LNCAP (cell line): ENCODE results near the gene PSMC3IP.
"Not testable (repeated sequence)": the region's sequence is repeated elsewhere in the genome, so short reads cannot be mapped to it uniquely, and the experiment has no call there.

Experiments used
- TF ChIP-seq, protein P1 (sequence below): fragments of 450-650 bp; IDR thresholded peaks from 2 replicates; pipeline ENCODE4 v1.5.1; 2017; ENCODE audit warnings: mild to moderate bottlenecking

The PSMC3IP gene

DNA sequence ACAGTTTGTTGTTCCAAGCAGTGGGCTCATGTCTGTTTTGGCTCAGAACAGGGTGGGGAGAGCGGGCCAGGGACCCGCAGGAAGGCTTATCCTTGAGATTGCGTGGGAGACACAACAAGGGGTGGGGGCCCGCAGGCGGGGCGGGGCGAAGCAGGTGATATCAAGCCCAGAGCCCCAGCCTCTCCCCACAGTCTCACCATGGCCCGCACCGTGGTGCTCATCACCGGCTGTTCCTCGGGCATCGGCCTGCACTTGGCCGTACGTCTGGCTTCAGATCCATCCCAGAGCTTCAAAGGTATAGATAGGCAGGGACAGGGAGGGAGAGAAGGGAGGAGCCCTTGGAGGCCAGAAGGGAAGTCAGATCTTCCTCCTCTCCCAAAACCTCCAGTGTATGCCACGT lies 24.8 kb downstream of the PSMC3IP start, which contains the start of gene HSD17B1:
Gene HSD17B1, plus strand, starts transcription at position 188 of the 400 bp plus-strand sequence. Its CDS starts 11 bp downstream, at position 199.
- TF ChIP-seq, protein P1, sequence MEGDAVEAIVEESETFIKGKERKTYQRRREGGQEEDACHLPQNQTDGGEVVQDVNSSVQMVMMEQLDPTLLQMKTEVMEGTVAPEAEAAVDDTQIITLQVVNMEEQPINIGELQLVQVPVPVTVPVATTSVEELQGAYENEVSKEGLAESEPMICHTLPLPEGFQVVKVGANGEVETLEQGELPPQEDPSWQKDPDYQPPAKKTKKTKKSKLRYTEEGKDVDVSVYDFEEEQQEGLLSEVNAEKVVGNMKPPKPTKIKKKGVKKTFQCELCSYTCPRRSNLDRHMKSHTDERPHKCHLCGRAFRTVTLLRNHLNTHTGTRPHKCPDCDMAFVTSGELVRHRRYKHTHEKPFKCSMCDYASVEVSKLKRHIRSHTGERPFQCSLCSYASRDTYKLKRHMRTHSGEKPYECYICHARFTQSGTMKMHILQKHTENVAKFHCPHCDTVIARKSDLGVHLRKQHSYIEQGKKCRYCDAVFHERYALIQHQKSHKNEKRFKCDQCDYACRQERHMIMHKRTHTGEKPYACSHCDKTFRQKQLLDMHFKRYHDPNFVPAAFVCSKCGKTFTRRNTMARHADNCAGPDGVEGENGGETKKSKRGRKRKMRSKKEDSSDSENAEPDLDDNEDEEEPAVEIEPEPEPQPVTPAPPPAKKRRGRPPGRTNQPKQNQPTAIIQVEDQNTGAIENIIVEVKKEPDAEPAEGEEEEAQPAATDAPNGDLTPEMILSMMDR, result not testable (repeated sequence)

DNA sequence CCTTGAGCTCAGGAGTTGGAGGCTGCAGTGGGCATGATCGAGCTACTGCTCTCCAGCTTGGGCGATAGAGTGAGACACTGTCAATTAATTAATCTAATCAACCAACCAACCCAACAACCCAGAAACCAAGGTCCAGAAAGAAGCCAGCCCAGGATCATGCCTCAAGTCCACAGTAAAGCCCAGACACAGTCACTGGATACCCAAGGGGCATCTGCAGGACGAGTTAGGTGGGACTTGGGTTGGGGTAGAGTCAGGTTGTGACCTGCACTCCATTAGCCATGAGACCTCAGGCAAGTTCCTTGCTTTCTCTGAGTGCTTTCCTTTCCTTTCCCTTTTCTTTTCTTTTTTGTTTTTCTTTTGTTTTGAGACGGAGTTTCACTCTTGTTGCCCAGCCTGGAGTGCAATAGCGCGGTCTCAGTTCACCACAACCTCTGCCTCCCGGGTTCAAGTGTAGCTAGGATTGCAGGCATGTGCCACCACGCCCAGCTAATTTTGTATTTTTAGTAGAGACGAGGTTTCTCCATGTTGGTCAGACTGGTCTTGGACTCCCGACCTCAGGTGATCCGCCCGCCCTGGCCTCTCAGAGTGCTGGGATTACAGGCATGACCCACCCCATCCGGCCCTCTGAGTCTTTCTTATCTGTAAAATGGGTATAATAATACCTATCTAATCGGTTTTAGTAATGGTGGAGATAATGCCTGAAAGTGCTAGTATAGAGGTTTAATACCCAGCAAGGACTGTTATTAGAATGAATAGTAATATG lies 28.4 kb downstream of the PSMC3IP start:
- TF ChIP-seq, protein P1, result no peak

DNA sequence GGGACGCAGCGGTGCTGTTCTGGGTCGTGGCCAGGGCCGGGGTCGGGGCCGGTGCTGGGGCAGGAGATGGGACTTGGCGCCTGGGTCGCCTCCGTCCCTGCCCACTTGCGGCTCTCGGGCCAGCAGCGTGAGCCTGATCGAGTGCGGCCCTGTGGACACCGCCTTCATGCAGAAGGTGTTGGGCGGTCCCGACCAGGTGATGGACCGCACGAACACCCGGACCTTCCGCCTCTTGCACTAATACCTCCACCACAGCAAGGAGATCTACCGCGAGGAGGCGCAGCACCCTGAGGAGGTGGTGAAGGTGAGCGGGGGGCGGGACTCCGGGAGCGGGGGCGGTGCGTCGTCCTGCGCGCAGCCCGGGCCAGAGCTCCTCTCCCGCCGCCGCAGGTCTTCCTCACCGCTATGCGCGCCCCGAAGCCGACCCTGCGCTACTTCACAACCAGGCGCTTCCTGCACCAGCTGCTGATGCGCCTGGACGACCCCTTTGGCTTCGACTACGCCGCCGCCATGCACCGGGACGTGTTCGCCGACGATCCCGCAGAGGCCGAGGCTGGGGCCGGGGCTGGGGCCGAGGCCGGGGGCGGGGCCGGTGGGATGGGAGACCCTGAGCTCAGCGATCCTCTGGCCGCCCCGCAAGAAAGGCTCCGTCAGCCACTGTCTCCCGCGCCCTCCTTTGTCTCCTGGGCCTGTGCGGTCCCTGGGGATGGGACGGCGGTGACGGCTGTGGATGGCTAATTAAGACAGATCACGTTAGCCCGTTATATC lies 29.3 kb downstream of the PSMC3IP start:
- TF ChIP-seq, protein P1, result no peak

DNA sequence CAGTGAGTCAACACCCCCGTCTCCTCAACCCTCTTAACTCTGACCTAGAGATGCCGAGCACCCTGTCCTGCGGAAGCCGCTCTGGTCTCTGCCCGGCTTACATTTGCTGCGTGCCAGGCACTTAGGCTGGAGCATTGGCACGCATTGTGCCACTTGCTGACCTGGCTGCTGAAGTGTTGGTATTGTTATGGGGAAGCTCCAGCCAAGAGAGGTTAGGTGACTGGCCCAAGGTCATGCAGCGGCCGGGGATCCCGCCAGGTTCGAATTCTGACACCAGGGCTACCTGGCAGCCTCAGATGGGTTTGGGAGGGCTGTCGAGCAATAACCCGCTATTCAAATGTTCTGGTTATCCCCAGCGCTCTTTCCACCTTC lies 29.8 kb downstream of the PSMC3IP start:
- TF ChIP-seq, protein P1, result no peak

DNA sequence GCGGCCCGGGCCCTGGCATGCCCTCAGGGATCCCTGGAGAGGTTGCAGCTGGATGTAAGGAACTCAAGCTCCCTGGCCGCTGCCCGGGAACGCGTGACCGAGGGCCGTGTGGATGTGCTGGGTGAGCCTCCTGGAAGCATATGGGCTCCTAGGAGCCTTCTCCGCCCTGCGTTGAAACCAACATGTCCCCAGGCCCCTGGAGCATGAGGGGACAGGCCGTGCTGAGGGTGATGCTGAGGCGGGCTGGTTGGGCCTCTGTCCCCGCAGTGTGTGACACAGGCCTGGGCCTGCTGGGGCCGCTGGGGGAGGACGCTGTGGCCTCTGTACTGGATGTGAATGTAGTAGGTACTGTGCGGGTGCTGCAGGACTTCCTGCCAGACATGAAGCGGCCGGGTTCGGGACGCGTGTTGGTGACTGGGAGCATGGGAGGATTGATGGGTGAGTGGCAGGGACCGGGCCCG lies 30.5 kb downstream of the PSMC3IP start:
- TF ChIP-seq, protein P1, result no peak

DNA sequence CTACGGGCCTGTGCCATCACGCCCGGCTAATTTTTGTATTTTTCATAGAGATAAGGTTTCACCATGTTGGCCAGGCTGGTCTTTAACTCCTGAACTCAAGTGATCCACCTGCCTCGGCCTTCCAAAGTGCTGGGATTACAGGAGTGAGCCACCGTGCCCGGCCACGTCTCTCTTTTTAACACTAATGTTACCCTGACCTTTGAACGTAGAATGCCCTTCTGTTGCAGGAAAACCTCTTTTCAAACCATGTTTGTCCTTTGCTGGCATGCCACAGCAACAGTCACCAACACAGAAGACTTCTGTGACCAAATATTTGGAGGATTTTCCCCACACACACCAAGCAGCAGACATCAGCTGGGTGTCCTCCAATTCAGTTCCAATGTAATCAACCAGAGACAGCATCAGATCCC lies 32.6 kb downstream of the PSMC3IP start:
- TF ChIP-seq, protein P1, result no peak

DNA sequence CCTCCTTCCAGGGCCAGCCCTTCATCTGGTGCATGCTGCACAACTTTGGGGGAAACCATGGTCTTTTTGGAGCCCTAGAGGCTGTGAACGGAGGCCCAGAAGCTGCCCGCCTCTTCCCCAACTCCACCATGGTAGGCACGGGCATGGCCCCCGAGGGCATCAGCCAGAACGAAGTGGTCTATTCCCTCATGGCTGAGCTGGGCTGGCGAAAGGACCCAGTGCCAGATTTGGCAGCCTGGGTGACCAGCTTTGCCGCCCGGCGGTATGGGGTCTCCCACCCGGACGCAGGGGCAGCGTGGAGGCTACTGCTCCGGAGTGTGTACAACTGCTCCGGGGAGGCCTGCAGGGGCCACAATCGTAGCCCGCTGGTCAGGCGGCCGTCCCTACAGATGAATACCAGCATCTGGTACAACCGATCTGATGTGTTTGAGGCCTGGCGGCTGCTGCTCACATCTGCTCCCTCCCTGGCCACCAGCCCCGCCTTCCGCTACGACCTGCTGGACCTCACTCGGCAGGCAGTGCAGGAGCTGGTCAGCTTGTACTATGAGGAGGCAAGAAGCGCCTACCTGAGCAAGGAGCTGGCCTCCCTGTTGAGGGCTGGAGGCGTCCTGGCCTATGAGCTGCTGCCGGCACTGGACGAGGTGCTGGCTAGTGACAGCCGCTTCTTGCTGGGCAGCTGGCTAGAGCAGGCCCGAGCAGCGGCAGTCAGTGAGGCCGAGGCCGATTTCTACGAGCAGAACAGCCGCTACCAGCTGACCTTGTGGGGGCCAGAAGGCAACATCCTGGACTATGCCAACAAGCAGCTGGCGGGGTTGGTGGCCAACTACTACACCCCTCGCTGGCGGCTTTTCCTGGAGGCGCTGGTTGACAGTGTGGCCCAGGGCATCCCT lies 34.1 kb downstream of the PSMC3IP start:
- TF ChIP-seq, protein P1, result no peak
